Neutrophil (primary cell): ENCODE results near the gene UNC5B.
A peak's percentile ranks its signal among the peaks of the same experiment; 100 is the strongest.
"Not testable (repeated sequence)": the region's sequence is repeated elsewhere in the genome, so short reads cannot be mapped to it uniquely, and the experiment has no call there.

ENCODE experiments used
- H3K27ac ChIP-seq: fragments of 200-600 bp; sonication (generic); 2 replicates; pipeline ENCODE4 v1.5.1; 2016; ENCODE audit warnings: mild to moderate bottlenecking, moderate library complexity
- H3K27me3 ChIP-seq: fragments of 200-600 bp; sonication (generic); 2 replicates; pipeline ENCODE4 v1.6.0; 2016; ENCODE audit warnings: mild to moderate bottlenecking
- H3K36me3 ChIP-seq: fragments of 200-600 bp; sonication (generic); 2 replicates; pipeline ENCODE4 v1.5.1; 2017
- H3K4me1 ChIP-seq, 2 experiments: fragments of 200-600 bp in 1 of 2; sonication (generic) in 1 of 2; 1 replicate in 1 of 2; 2 replicates in 1 of 2; pipeline versions ENCODE4 v1.5.1 to v1.6.1; 2013 to 2016; ENCODE audit warnings: low read depth in 1 of 2, low read length in 1 of 2, mild to moderate bottlenecking in 1 of 2, moderate library complexity in 1 of 2; ENCODE audit not compliant: control insufficient read depth in 1 of 2, insufficient read depth in 1 of 2
- H3K4me3 ChIP-seq, 2 experiments: fragments of 200-600 bp in 1 of 2; sonication (generic) in 1 of 2; 1 replicate in 1 of 2; 2 replicates in 1 of 2; pipeline ENCODE4 v1.5.1; 2013 to 2016; ENCODE audit warnings: low read depth in 1 of 2, low read length in 1 of 2, mild to moderate bottlenecking in 1 of 2, moderate library complexity in 1 of 2
- H3K9me3 ChIP-seq: fragments of 200-600 bp; sonication (generic); 2 replicates; pipeline ENCODE4 v1.5.1; 2016
- CTCF ChIP-seq: fragments of 200-600 bp; sonication (generic); IDR thresholded peaks from 2 replicates; pipeline ENCODE4 v1.5.1; 2016; ENCODE audit warnings: antibody characterized with exemption

Gene UNC5B

DNA sequence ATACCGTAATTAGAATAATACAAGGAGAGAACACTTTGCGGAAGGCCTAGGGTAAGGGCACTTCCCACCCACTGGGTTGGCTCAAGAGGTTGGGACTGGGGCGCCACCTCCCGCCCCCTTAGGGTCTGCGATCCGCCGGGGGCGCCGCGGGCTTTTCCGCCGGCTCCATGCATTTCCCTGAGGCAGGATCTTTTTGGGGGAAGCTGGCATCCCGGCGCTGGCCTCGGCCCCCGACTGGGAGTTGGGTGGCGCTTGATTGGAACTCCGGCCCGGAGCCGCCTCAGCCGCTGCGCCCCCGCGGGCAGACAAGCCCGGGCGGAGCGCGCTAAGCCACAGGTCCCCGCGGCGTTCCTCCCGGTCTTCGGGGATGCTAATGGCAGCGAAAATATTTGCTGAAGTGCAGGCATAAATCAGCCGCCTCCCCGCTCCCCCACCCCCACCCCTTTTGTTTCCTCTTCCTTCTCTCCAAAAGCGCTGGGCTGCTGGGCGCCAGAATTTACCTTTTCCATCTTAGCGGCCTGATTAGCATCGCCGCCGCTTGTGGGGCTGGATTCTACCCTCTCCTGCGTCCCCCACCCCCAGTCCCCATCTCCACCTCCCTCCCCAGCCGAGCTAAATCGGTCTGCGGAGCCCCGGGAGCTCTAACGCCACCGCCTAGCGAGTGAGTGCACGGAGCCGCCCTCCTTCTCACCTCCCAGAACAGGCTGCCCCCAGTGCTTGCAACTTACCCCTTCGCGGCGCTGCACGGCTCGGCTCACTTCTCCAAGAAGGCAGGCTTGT lies 5.1 kb downstream of the UNC5B start:
- H3K27me3 ChIP-seq: peaks cover 88% of the 10 kb centered on the region
- H3K9me3 ChIP-seq: no peaks in the 10 kb centered on the region
- peaks cover 9 to 22% of the 10 kb centered on the region in 2 experiments for H3K4me1 ChIP-seq
- H3K4me3 ChIP-seq: peak overlapping the region in 1 of 2 experiments; percentile 14
- H3K36me3 ChIP-seq: no peaks in the 10 kb centered on the region
- no peak overlapping the region for H3K27ac ChIP-seq
- TF ChIP-seq CTCF: no peak

- Histone ChIP-seq H3K27ac (no peak overlapping the region), H3K4me1 (peaks cover 6 to 15% of the 10 kb centered on the region in 2 experiments), H3K9me3 (no peaks in the 10 kb centered on the region), H3K4me3 (no peak overlapping the region), H3K27me3 (peaks cover 81% of the 10 kb centered on the region), H3K36me3 (no peaks in the 10 kb centered on the region)
- TF ChIP-seq CTCF: no peak
These were observed 5.8 kb downstream of the UNC5B start for GRCh38 chr10:71218046-71218650.

DNA sequence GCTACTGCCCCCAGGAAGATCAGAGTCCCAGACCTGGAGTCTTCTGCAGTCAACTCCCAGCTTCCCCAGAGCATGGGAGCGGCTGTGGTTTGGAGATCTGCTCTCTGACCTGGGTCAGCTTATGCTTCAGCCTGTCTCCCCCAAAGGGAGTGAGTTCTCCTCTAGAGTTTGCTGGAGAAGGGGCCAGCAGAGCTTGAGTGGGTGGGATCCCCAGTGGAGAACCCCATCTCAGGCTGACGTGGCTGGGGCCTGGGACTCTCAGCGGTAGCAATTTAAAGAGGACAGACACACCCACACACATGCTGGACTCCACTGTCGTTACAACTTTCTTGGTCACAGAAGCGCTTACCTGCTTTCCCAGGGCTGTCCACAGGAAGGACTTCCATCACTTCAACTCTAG lies 6.3 kb downstream of the UNC5B start:
- Histone ChIP-seq H3K9me3 (no peaks in the 10 kb centered on the region), H3K36me3 (no peaks in the 10 kb centered on the region), H3K27ac (no peak overlapping the region), H3K4me3 (no peak overlapping the region), H3K4me1 (peaks cover 4 to 12% of the 10 kb centered on the region in 2 experiments), H3K27me3 (peaks cover 76% of the 10 kb centered on the region)
- no peak for TF ChIP-seq CTCF

- not testable (repeated sequence) for H3K36me3 ChIP-seq, H3K9me3 ChIP-seq, H3K4me3 ChIP-seq, H3K27ac ChIP-seq
- Histone ChIP-seq H3K4me1 (peaks cover 4 to 12% of the 10 kb centered on the region in 2 experiments), H3K27me3 (peaks cover 69% of the 10 kb centered on the region)
These were observed 7.0 kb downstream of the UNC5B start for GRCh38 chr10:71219236-71219917.

GRCh38 chr10:71219918-71220688 lies 7.7 kb downstream of the UNC5B start:
- H3K27me3 ChIP-seq: peaks cover 62% of the 10 kb centered on the region
- H3K36me3 ChIP-seq: no peaks in the 10 kb centered on the region
- no peak overlapping the region for H3K4me3 ChIP-seq
- H3K4me1 ChIP-seq: peaks cover 4 to 12% of the 10 kb centered on the region in 2 experiments
- no peak for TF ChIP-seq CTCF
- H3K27ac ChIP-seq: no peak overlapping the region
- no peaks in the 10 kb centered on the region for H3K9me3 ChIP-seq
